ENCODE results near the gene SEMA3G.

SEMA3G gene

GRCh38 chr3:52454250-52454937, 9.5 kb upstream of the SEMA3G start:
- DNase-seq = no peak

GRCh38 chr3:52453496-52454249, 8.8 kb upstream of the SEMA3G start, which contains the start of gene TNNC1:
Gene TNNC1 (minus strand): TSS chr3:52454041. CDS start chr3:52454015, 26 bp downstream.
- no peak for DNase-seq

- DNase-seq = no peak
Measured at GRCh38 chr3:52452570-52453221, 7.8 kb upstream of the SEMA3G start.

GRCh38 chr3:52452126-52452525, 7.2 kb upstream of the SEMA3G start:
- DNase-seq = no peak

GRCh38 chr3:52451237-52452083, 6.6 kb upstream of the SEMA3G start:
- DNase-seq = no peak

- no peak for DNase-seq
Measured at GRCh38 chr3:52450489-52451236, 5.8 kb upstream of the SEMA3G start.

GRCh38 chr3:52447512-52448355, 2.8 kb upstream of the SEMA3G start:
- no peak for DNase-seq

GRCh38 chr3:52446631-52447511, 2.0 kb upstream of the SEMA3G start:
- DNase-seq = peak in 39 of 56 donors; percentile 9 to 70 (median 26)

GRCh38 chr3:52446042-52446441, 1.1 kb upstream of the SEMA3G start:
- no peak for DNase-seq

GRCh38 chr3:52443791-52444687, 864 bp downstream of the SEMA3G start:
- DNase-seq = no peak

GRCh38 chr3:52443268-52443610, 1.7 kb downstream of the SEMA3G start:
- no peak for DNase-seq

GRCh38 chr3:52442409-52443267, 2.3 kb downstream of the SEMA3G start:
- DNase-seq = no peak

GRCh38 chr3:52441772-52442332, 3.1 kb downstream of the SEMA3G start:
- no peak for DNase-seq

- DNase-seq = no peak
Measured at GRCh38 chr3:52441091-52441771, 3.7 kb downstream of the SEMA3G start.

- DNase-seq = no peak
Measured at GRCh38 chr3:52440671-52441070, 4.2 kb downstream of the SEMA3G start.

GRCh38 chr3:52440249-52440551, 4.7 kb downstream of the SEMA3G start:
- DNase-seq = no peak
